Measurements from ENCODE around the gene OR2M7. TPM values are rescaled to one million over a fixed set of nuclear protein-coding genes. Genes with fewer than 3 reads are reported as not detected.

The OR2M7 gene
- total RNA-seq, 1 experiment from 2014 or later, result not detected

Other genes starting within 250 kb of the OR2M7 start
- gene OR2L13, start 229.4 kb downstream of the OR2M7 start, total RNA-seq (2014; rRNA removed; shearing (Covaris generic); ENCODE audit: low replicate concordance), result not detected in 2 replicates
- not detected in 2 replicates for gene OR2M5, start 179.4 kb downstream of the OR2M7 start, total RNA-seq (2014; rRNA removed; shearing (Covaris generic); ENCODE audit: low replicate concordance)
- not detected in 2 replicates for gene OR2M2, start 149.7 kb downstream of the OR2M7 start, total RNA-seq (2014; rRNA removed; shearing (Covaris generic); ENCODE audit: low replicate concordance)
- not detected in 2 replicates for gene OR2M3, start 127.3 kb downstream of the OR2M7 start, total RNA-seq (2014; rRNA removed; shearing (Covaris generic); ENCODE audit: low replicate concordance)
- not detected in 2 replicates for gene OR2M4, start 93.2 kb downstream of the OR2M7 start, total RNA-seq (2014; rRNA removed; shearing (Covaris generic); ENCODE audit: low replicate concordance)
- gene OR2T33, start 46.6 kb downstream of the OR2M7 start, total RNA-seq (2014; rRNA removed; shearing (Covaris generic); ENCODE audit: low replicate concordance), result not detected in 2 replicates
- gene OR2T12, start 21.1 kb downstream of the OR2M7 start, total RNA-seq (2014; rRNA removed; shearing (Covaris generic); ENCODE audit: low replicate concordance), result not detected in 2 replicates
- not detected in 2 replicates for gene OR14C36, start 24.2 kb upstream of the OR2M7 start, total RNA-seq (2014; rRNA removed; shearing (Covaris generic); ENCODE audit: low replicate concordance)
- not detected in 2 replicates for gene OR2T4, start 37.1 kb upstream of the OR2M7 start, total RNA-seq (2014; rRNA removed; shearing (Covaris generic); ENCODE audit: low replicate concordance)
- gene OR2T6, start 51.2 kb upstream of the OR2M7 start, total RNA-seq (2014; rRNA removed; shearing (Covaris generic); ENCODE audit: low replicate concordance), result not detected in 2 replicates
- gene OR2T1, start 78.5 kb upstream of the OR2M7 start, total RNA-seq (2014; rRNA removed; shearing (Covaris generic); ENCODE audit: low replicate concordance), result not detected in 2 replicates
- not detected in 2 replicates for gene OR2T2, start 121.1 kb upstream of the OR2M7 start, total RNA-seq (2014; rRNA removed; shearing (Covaris generic); ENCODE audit: low replicate concordance)
- not detected in 2 replicates for gene OR2T3, start 148.8 kb upstream of the OR2M7 start, total RNA-seq (2014; rRNA removed; shearing (Covaris generic); ENCODE audit: low replicate concordance)
- not detected in 2 replicates for gene OR2T5, start 164.0 kb upstream of the OR2M7 start, total RNA-seq (2014; rRNA removed; shearing (Covaris generic); ENCODE audit: low replicate concordance)
- gene OR2G6, start 183.5 kb upstream of the OR2M7 start, total RNA-seq (2014; rRNA removed; shearing (Covaris generic); ENCODE audit: low replicate concordance), result not detected in 2 replicates
- not detected in 2 replicates for gene OR2T29, start 238.2 kb upstream of the OR2M7 start, total RNA-seq (2014; rRNA removed; shearing (Covaris generic); ENCODE audit: low replicate concordance)

Measured in Karpas-422 (cell line).